Upper lobe of right lung (tissue), 1 donor: ENCODE results near the gene DPP7. TPM values are rescaled to one million over a fixed set of nuclear protein-coding genes. Genes with fewer than 3 reads are reported as not detected.
A peak's percentile ranks its signal among the peaks of the same experiment; 100 is the strongest.

Experiments
- ATAC-seq: fragments of 200-7000 bp; cut with Tn5 transposase; one replicate; pipeline ENCODE4 v1.9.1; 2020; ENCODE audit warnings: mild to moderate bottlenecking, moderate library complexity
- DNase-seq: peaks from one replicate; pipeline ENCODE4 v3.0.0-alpha.2; 2020
- H3K27ac ChIP-seq: fragments of 200-600 bp; one replicate; pipeline ENCODE4 v1.8.0; 2022
- H3K27me3 ChIP-seq: fragments of 200-600 bp; one replicate; pipeline ENCODE4 v1.8.0; 2022; ENCODE audit warnings: mild to moderate bottlenecking
- H3K36me3 ChIP-seq: fragments of 200-600 bp; one replicate; pipeline ENCODE4 v1.8.0; 2022
- H3K4me1 ChIP-seq: fragments of 200-600 bp; one replicate; pipeline ENCODE4 v1.8.0; 2022
- H3K4me3 ChIP-seq: fragments of 200-600 bp; one replicate; pipeline ENCODE4 v1.8.0; 2022; ENCODE audit warnings: mild to moderate bottlenecking
- H3K9me3 ChIP-seq: fragments of 200-600 bp; one replicate; pipeline ENCODE4 v1.8.0; 2022
- CTCF ChIP-seq: fragments of 200-600 bp; IDR thresholded peaks from one replicate; pipeline ENCODE4 v1.8.0; 2022; ENCODE audit warnings: antibody characterized with exemption
- intact Hi-C: fragments of 100-400 bp; cut with DNase I; formaldehyde crosslinking; loops from one replicate; pipeline ENCODE4 v1.11.0; 2022
- total RNA-seq: library from RNA; stranded (reverse); fragmentation: NEBNext Ultra II Directional; extraction: Animal tissue kit (Norgen Biotek cat#: 25700); gene quantifications from one replicate; pipeline ENCODE4 v1.2.1, GENCODE V29; 2021
- donor health status: DM: no; HTN: yes; CAD: no; lungs with severe emphysema.

DPP7 gene
- total RNA-seq, 1 donor from 2014 or later, result 183 TPM

- H3K4me3 ChIP-seq, result no peak overlapping the region
- no peak overlapping the region for H3K27ac ChIP-seq
- H3K27me3 ChIP-seq, result no peaks in the 10 kb centered on the region
- ATAC-seq (no peak), DNase-seq (no peak)
- no peaks in the 10 kb centered on the region for H3K9me3 ChIP-seq
- peaks cover 7% of the 10 kb centered on the region for H3K36me3 ChIP-seq
- peaks cover 7% of the 10 kb centered on the region for H3K4me1 ChIP-seq
- intact Hi-C loops, result loop anchor here (5.0 kb wide), 1 partner anchor 111 kb away; the partner anchor contains the start of genes CYSRT1 and RNF224
- TF ChIP-seq CTCF, result no peak
Measured at GRCh38 chr9:137116027-137116507, 1.5 kb upstream of the DPP7 start.

GRCh38 chr9:137115394-137116026 lies 977 bp upstream of the DPP7 start:
- Histone ChIP-seq H3K4me1 (peaks cover 7% of the 10 kb centered on the region), H3K27me3 (no peaks in the 10 kb centered on the region), H3K4me3 (peak overlapping the region; percentile 78), H3K36me3 (peaks cover 11% of the 10 kb centered on the region), H3K27ac (no peak overlapping the region), H3K9me3 (no peaks in the 10 kb centered on the region)
- intact Hi-C loops, result loop anchor here (5.0 kb wide), 1 partner anchor 112 kb away; the partner anchor contains the start of genes CYSRT1 and RNF224
- DNase-seq, result no peak
- TF ChIP-seq CTCF, result no peak
- ATAC-seq, result no peak

GRCh38 chr9:137114220-137114612 lies 317 bp downstream of the DPP7 start:
- TF ChIP-seq CTCF, result no peak
- intact Hi-C loops, result no loop called here
- Histone ChIP-seq H3K27ac (peak overlapping the region; percentile 58), H3K4me1 (peaks cover 7% of the 10 kb centered on the region), H3K9me3 (no peaks in the 10 kb centered on the region), H3K4me3 (peak overlapping the region; percentile 78), H3K36me3 (peaks cover 22% of the 10 kb centered on the region), H3K27me3 (no peaks in the 10 kb centered on the region)
- no peak for ATAC-seq
- DNase-seq, result no peak

- peaks cover 7% of the 10 kb centered on the region for H3K4me1 ChIP-seq
Measured at GRCh38 chr9:137113385-137114159, 961 bp downstream of the DPP7 start.

More at GRCh38 chr9:137113385-137114159, 961 bp downstream of the DPP7 start:
- peaks cover 28% of the 10 kb centered on the region for H3K36me3 ChIP-seq
- DNase-seq (peak; percentile 68), ATAC-seq (peak; percentile 6)
- H3K4me3 ChIP-seq, result peak overlapping the region; percentile 36
- no peaks in the 10 kb centered on the region for H3K27me3 ChIP-seq
- no peak for TF ChIP-seq CTCF
- no peaks in the 10 kb centered on the region for H3K9me3 ChIP-seq
- intact Hi-C loops, result no loop called here
- H3K27ac ChIP-seq, result no peak overlapping the region
